PC-3 (cell line): Measurements from ENCODE around the gene MYH9.

ENCODE experiments used
- EZH2 ChIP-seq: fragments of 300-600 bp; sonication (generic); IDR thresholded peaks from one replicate; pipeline ENCODE4 v1.6.1; 2017; ENCODE audit warnings: antibody characterized with exemption, mild to moderate bottlenecking, low read length; ENCODE audit not compliant: unreplicated experiment
- EZH2phosphoT487 ChIP-seq: fragments of 300-600 bp; sonication (generic); IDR thresholded peaks from 2 replicates; pipeline ENCODE4 v1.6.1; 2018; ENCODE audit warnings: mild to moderate bottlenecking, antibody characterized with exemption, low read length, borderline replicate concordance
- TF ChIP-seq, protein P1 (sequence below): fragments of 300-600 bp; sonication (generic); conservative IDR thresholded peaks from 2 replicates; pipeline ENCODE4 v1.5.1; 2017; ENCODE audit warnings: antibody characterized with exemption, low read depth, mild to moderate bottlenecking, low read length

DNA sequence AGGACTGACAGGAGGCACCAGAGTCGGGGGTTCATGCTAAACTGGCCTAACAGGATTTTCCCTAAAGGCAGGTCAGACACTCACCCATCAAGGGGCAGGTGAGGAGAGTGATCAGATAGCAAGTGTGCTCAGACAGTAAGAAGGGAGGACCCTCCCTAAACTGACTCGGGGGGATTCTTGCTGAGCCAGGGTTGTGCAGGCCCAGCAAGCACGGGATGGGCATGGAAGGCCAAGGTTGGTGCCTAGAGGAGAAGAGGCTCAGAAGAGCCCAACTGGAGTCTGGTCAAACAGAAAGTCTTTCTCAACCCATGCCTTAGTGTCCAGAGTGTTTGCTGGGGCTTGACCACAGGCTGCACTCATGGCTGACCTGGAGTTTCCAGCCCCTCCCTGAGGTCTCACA, 141.0 kb downstream of the MYH9 start:
- TF ChIP-seq, protein P1, sequence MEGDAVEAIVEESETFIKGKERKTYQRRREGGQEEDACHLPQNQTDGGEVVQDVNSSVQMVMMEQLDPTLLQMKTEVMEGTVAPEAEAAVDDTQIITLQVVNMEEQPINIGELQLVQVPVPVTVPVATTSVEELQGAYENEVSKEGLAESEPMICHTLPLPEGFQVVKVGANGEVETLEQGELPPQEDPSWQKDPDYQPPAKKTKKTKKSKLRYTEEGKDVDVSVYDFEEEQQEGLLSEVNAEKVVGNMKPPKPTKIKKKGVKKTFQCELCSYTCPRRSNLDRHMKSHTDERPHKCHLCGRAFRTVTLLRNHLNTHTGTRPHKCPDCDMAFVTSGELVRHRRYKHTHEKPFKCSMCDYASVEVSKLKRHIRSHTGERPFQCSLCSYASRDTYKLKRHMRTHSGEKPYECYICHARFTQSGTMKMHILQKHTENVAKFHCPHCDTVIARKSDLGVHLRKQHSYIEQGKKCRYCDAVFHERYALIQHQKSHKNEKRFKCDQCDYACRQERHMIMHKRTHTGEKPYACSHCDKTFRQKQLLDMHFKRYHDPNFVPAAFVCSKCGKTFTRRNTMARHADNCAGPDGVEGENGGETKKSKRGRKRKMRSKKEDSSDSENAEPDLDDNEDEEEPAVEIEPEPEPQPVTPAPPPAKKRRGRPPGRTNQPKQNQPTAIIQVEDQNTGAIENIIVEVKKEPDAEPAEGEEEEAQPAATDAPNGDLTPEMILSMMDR = no peak
- TF ChIP-seq EZH2 = no peak
- no peak for TF ChIP-seq EZH2phosphoT487
